Measurements from ENCODE around the gene GNAS. TPM values are rescaled to one million over a fixed set of nuclear protein-coding genes. Genes with fewer than 3 reads are reported as not detected.
A peak's percentile ranks its signal among the peaks of the same experiment; 100 is the strongest.

The GNAS gene
- total RNA-seq, 2 donors from 2014 or later, result 462 to 623 TPM

GRCh38 chr20:58810116-58810878 lies 42.2 kb upstream of the GNAS start:
- Histone ChIP-seq H3K9me3 (no peaks in the 10 kb centered on the region), H3K36me3 (replicated peaks in 1 of 2; ENCODE audit: insufficient read depth in 1 of 2, low read depth in 2 of 2) (no peaks in the 10 kb centered on the region), H3K27ac (no peak overlapping the region), H3K4me3 (no peak overlapping the region), H3K4me1 (no peaks in the 10 kb centered on the region), H3K27me3 (no peaks in the 10 kb centered on the region)
- ATAC-seq, result no peak
- intact Hi-C loops (cut with DNase I), result no loop called here
- DNase-seq, result no peak
- 69 to 72% methylated on average over 18 to 19 of the region's 19 CpGs for WGBS, 2 donors
- TF ChIP-seq POLR2A (IDR thresholded peaks at IDR 0.05) (no peak), CTCF (IDR thresholded peaks at IDR 0.05) (no peak)

- Histone ChIP-seq H3K27ac (no peak overlapping the region), H3K36me3 (replicated peaks in 1 of 2; ENCODE audit: insufficient read depth in 1 of 2, low read depth in 2 of 2) (no peaks in the 10 kb centered on the region), H3K9me3 (no peaks in the 10 kb centered on the region), H3K4me3 (no peak overlapping the region), H3K4me1 (no peaks in the 10 kb centered on the region), H3K27me3 (no peaks in the 10 kb centered on the region)
- ATAC-seq (no peak), DNase-seq (no peak)
- TF ChIP-seq POLR2A (IDR thresholded peaks at IDR 0.05) (no peak), CTCF (IDR thresholded peaks at IDR 0.05) (no peak)
- intact Hi-C loops (cut with DNase I), result no loop called here
- 72 to 75% methylated on average over 10 of the region's 10 CpGs for WGBS, 2 donors
These were observed 41.7 kb upstream of the GNAS start for GRCh38 chr20:58810879-58811250.

GRCh38 chr20:58811334-58811733 lies 41.2 kb upstream of the GNAS start:
- H3K27me3 ChIP-seq, result no peaks in the 10 kb centered on the region
- H3K4me3 ChIP-seq, result no peak overlapping the region
- 85 to 86% methylated on average over 13 of the region's 13 CpGs for WGBS, 2 donors
- DNase-seq (peak in 1 of 4 donors; percentile 15), ATAC-seq (no peak)
- H3K9me3 ChIP-seq, result no peaks in the 10 kb centered on the region
- no peaks in the 10 kb centered on the region for H3K4me1 ChIP-seq
- no peak for TF ChIP-seq CTCF (IDR thresholded peaks at IDR 0.05)
- TF ChIP-seq POLR2A (IDR thresholded peaks at IDR 0.05), result no peak
- intact Hi-C loops (cut with DNase I), result no loop called here
- H3K36me3 ChIP-seq (replicated peaks in 1 of 2; ENCODE audit: insufficient read depth in 1 of 2, low read depth in 2 of 2), result no peaks in the 10 kb centered on the region
- H3K27ac ChIP-seq, result no peak overlapping the region

GRCh38 chr20:58813369-58813768 lies 39.1 kb upstream of the GNAS start:
- H3K4me3 ChIP-seq, result no peak overlapping the region
- no peaks in the 10 kb centered on the region for H3K27me3 ChIP-seq
- H3K9me3 ChIP-seq, result no peaks in the 10 kb centered on the region
- TF ChIP-seq CTCF (IDR thresholded peaks at IDR 0.05) (no peak), POLR2A (IDR thresholded peaks at IDR 0.05) (no peak)
- intact Hi-C loops (cut with DNase I), result no loop called here
- no peak for ATAC-seq
- no peaks in the 10 kb centered on the region for H3K4me1 ChIP-seq
- H3K27ac ChIP-seq, result no peak overlapping the region
- no peak for DNase-seq
- 63 to 79% methylated on average over 8 of the region's 8 CpGs for WGBS, 2 donors
- H3K36me3 ChIP-seq (replicated peaks in 1 of 2; ENCODE audit: insufficient read depth in 1 of 2, low read depth in 2 of 2), result no peaks in the 10 kb centered on the region

- intact Hi-C loops (cut with DNase I), result no loop called here
- H3K27ac ChIP-seq, result no peak overlapping the region
- ATAC-seq, result no peak
- H3K9me3 ChIP-seq, result no peaks in the 10 kb centered on the region
- H3K4me3 ChIP-seq, result no peak overlapping the region
- TF ChIP-seq CTCF (IDR thresholded peaks at IDR 0.05) (no peak), POLR2A (IDR thresholded peaks at IDR 0.05) (no peak)
- DNase-seq, result no peak
- H3K27me3 ChIP-seq, result no peaks in the 10 kb centered on the region
- no peaks in the 10 kb centered on the region for H3K36me3 ChIP-seq (replicated peaks in 1 of 2; ENCODE audit: insufficient read depth in 1 of 2, low read depth in 2 of 2)
- H3K4me1 ChIP-seq, result no peaks in the 10 kb centered on the region
- WGBS, 2 donors, result 67 to 73% methylated on average over 9 to 11 of the region's 11 CpGs
These were observed 37.1 kb upstream of the GNAS start for GRCh38 chr20:58815448-58815847.
